SJCRH30 (cell line): ENCODE data around the gene PRX. TPM values are rescaled to one million over a fixed set of nuclear protein-coding genes. Genes with fewer than 3 reads are reported as not detected.
"Not testable (repeated sequence)": the region's sequence is repeated elsewhere in the genome, so short reads cannot be mapped to it uniquely, and the experiment has no call there.

Source experiments
- DNase-seq, 2 experiments: peaks; one replicate each; pipeline ENCODE4 v3.0.0-alpha.2; 2015 to 2020
- H3K27ac ChIP-seq: fragments of 250-450 bp; sonication (Bioruptor Pico); 2 replicates; pipeline ENCODE4 v1.5.1; 2020; ENCODE audit warnings: mild to moderate bottlenecking, moderate library complexity
- H3K27me3 ChIP-seq: fragments of 250-450 bp; sonication (Bioruptor Pico); 2 replicates; pipeline ENCODE4 v1.5.1; 2020; ENCODE audit warnings: mild to moderate bottlenecking, moderate library complexity
- H3K36me3 ChIP-seq: fragments of 250-450 bp; sonication (Bioruptor Pico); 2 replicates; pipeline ENCODE4 v1.5.1; 2020; ENCODE audit warnings: mild to moderate bottlenecking, moderate library complexity
- H3K4me1 ChIP-seq: fragments of 250-450 bp; sonication (Bioruptor Pico); 2 replicates; pipeline ENCODE4 v1.5.1; 2020; ENCODE audit warnings: mild to moderate bottlenecking, moderate library complexity
- H3K4me3 ChIP-seq: fragments of 250-450 bp; sonication (Bioruptor Pico); 2 replicates; pipeline ENCODE4 v1.5.1; 2020; ENCODE audit warnings: mild to moderate bottlenecking, moderate library complexity
- H3K9me3 ChIP-seq: fragments of 250-450 bp; sonication (Bioruptor Pico); replicated peaks from 2 replicates; pipeline ENCODE4 v1.5.1; 2020; ENCODE audit warnings: mild to moderate bottlenecking, moderate library complexity
- total RNA-seq: library from RNA; depleted of rRNA; stranded (reverse); fragments of >200 nt; shearing (Covaris generic); gene quantifications from 2 replicates; pipeline ENCODE4 v1.2.3, GENCODE V29; 2014

PRX gene
- total RNA-seq, 1 experiment from 2014 or later: 4.0 TPM

DNA sequence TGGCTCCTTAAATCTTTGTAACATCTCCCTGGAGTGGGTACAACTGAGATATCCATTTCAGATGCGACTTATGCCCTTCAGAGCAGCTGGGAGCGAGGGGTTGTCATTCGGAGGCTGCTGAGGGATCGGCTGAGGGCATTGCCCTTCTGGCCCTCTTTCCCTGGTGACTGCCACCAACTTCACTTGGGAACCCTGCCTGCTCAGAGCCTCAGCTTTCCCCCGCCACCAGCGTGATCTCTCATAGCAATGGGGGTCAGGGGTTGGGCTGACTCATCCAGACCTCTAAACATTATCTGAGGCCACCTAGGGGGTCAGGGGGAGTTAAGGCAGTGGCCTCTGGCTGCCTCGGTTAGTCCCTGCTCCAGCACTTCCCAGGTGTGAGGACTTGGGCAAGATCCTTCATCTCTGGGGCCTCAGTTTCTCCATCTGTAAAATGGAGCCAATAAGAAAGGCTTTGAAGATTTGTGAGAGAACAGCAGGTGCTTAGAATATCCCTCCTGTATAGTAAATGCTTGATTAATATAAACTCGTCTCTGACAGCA is 1.1 kb downstream of the PRX start:
- peaks cover 15% of the 10 kb centered on the region; the same call in 1 of the 2 replicates for H3K4me1 ChIP-seq

DNA sequence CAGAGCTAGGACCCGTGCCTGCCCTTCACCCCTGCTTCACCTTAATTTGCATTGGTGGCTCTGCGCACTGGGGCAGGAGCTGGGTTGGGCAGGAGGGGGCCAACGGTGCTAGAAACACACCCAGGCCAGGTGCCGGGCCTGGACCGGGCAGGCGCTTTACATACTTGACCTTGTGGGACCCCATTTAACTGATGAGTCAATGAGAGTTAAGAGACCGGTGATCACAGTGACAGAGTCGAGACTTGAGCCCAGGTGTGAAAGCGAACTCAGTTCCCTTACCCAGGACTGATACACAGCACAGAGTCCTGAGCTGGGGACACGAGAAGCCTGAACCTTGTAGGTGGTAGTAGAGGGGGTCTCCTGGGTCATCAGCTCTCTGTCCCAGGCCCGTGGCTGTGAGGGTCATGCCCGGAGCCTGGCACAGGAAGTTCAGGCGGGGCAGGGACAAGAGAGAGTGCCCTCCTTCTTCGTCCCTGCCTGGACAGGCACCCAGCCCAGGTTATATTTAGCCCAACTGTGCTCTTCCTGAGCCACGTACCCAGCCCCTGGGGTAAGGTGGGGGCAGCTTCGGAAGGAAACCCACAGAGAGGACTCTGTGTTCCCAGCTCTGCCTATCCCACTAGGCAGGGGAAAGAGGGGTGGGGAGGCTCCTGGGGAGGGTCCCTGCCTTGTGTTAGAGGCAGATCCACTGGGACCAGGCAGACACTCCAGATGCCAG is 1.9 kb downstream of the PRX start:
- H3K27ac ChIP-seq: no peak overlapping the region
- peaks cover 11% of the 10 kb centered on the region; the same call in 1 of the 2 replicates for H3K4me1 ChIP-seq
- peaks cover 10% of the 10 kb centered on the region for H3K27me3 ChIP-seq
- DNase-seq: no peak
- no peaks in the 10 kb centered on the region for H3K9me3 ChIP-seq
- H3K36me3 ChIP-seq: no peaks in the 10 kb centered on the region
- no peak overlapping the region for H3K4me3 ChIP-seq

More for the DNA sequence above, 1.1 kb downstream of the PRX start:
- H3K27ac ChIP-seq: no peak overlapping the region
- no peaks in the 10 kb centered on the region for H3K9me3 ChIP-seq
- DNase-seq: no peak
- H3K4me3 ChIP-seq: no peak overlapping the region
- H3K27me3 ChIP-seq: peaks cover 10% of the 10 kb centered on the region
- H3K36me3 ChIP-seq: no peaks in the 10 kb centered on the region

GRCh38 chr19:40410030-40410389 is 3.2 kb downstream of the PRX start:
- Histone ChIP-seq H3K4me1 (peaks cover 11% of the 10 kb centered on the region; the same call in 1 of the 2 replicates), H3K9me3 (no peaks in the 10 kb centered on the region), H3K27me3 (peaks cover 10% of the 10 kb centered on the region), H3K27ac (no peak overlapping the region), H3K4me3 (no peak overlapping the region), H3K36me3 (no peaks in the 10 kb centered on the region)
- DNase-seq: no peak

DNA sequence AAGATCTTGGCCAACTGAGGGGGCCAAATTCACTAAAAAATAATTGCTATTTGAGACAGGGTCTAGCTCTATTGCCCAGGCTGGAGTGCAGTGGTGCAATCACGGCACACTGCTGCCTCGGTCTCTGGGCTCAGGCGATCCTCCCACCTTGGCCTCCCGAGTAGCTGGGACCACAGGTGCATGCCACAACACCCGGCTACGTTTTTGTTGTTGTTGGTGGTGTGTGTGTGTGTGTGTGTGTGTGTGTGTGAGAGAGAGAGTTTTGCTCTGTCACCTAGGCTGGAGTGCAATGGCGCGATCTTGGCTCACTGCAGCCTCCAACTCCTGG is 4.6 kb downstream of the PRX start:
- H3K4me1 ChIP-seq, DNase-seq, H3K36me3 ChIP-seq, H3K27me3 ChIP-seq, H3K4me3 ChIP-seq, H3K27ac ChIP-seq, H3K9me3 ChIP-seq: not testable (repeated sequence)

- peak; percentile 72 to 73 for DNase-seq
- Histone ChIP-seq H3K27me3 (peaks cover 10% of the 10 kb centered on the region), H3K27ac (no peak overlapping the region), H3K4me3 (no peak overlapping the region), H3K36me3 (no peaks in the 10 kb centered on the region), H3K4me1 (peaks cover 6% of the 10 kb centered on the region; the same call in 1 of the 2 replicates), H3K9me3 (no peaks in the 10 kb centered on the region)
These were observed 5.2 kb downstream of the PRX start for GRCh38 chr19:40407714-40408597.

DNA sequence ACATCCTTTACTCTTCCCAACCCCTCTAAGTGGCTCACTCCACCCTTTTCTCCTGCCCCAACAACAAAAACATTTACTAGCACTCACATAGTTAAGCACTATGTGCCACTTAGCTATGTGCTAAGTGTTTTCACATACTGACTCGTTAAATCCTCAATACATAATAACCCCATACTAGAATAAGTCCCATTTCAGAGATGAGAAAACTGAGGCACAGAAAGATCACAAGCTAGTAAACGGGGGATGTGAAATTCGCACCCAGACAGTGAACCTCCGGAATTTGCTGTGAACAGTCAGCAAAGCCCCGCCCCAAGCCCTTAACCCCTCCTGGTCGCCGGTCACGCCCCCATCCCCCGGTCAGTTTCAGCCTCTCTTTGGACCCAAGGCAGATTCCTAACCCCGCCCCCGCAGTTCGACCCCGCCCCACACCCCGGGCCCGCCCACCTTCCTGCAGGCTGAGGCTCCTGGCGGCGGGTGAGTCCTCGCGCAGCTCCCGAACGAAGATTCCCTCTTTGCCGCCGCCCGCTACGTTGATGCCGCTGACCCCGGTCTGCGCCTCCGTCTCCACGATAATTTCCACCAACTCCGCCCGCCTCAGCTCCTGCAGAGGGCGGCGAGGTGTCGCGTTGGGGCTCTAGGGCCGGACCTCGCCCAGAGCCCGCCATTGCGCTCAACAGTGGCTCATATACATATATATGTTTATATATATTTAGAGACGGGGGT is 9.8 kb downstream of the PRX start:
- H3K27me3 ChIP-seq: no peaks in the 10 kb centered on the region
- DNase-seq: peak; percentile 95 to 98
- peak overlapping the region; percentile 57 for H3K4me3 ChIP-seq
- no peaks in the 10 kb centered on the region for H3K9me3 ChIP-seq
- H3K27ac ChIP-seq: peak overlapping the region; percentile 15
- H3K4me1 ChIP-seq: peaks cover 6% of the 10 kb centered on the region; the same call in 1 of the 2 replicates
- H3K36me3 ChIP-seq: no peaks in the 10 kb centered on the region

DNA sequence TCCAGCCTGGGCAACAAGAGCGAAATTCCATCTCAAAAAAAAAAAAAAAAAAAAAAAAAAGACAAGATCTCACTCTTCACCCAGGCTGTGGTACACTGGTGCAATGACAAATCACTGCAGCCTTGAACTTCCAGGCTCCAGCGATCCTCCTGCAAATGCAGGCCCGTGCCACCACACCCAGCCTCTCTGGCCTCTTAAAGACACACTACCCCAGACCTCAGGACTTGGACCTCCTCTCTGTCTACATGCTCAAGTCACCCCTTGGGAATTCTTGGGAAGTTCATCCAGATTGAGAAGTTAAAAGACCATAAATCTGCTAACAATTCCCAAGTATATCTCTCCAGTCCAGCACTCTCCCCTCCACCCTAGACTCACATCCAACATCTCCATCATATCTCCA is 12.6 kb downstream of the PRX start:
- Histone ChIP-seq H3K27ac (no peak overlapping the region), H3K9me3 (no peaks in the 10 kb centered on the region), H3K4me1 (no peaks in the 10 kb centered on the region), H3K4me3 (no peak overlapping the region), H3K27me3 (no peaks in the 10 kb centered on the region), H3K36me3 (no peaks in the 10 kb centered on the region)
- no peak for DNase-seq

- no peak for DNase-seq
- Histone ChIP-seq H3K9me3 (no peaks in the 10 kb centered on the region), H3K36me3 (no peaks in the 10 kb centered on the region), H3K4me3 (no peak overlapping the region), H3K27ac (no peak overlapping the region), H3K4me1 (no peaks in the 10 kb centered on the region), H3K27me3 (peaks cover 11% of the 10 kb centered on the region; the same call in 1 of the 2 replicates)
These were observed 14.6 kb downstream of the PRX start for GRCh38 chr19:40398417-40399131.

DNA sequence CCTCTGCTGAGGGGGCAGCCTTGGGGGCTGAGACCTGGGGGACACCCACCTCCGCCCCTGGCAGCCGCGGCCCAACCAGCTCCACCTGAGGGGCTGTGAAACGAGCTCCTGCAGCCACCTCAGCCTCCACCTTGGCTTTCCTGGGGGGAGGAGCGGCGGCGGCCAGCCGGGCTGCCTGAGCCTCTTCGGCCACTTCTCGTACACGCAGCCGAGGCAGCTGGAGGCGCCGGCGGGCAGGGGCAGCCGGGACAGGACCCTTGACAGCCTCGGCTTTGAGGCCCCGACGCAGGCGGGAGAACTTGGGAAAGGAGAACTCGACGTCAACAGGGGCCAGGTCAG is 15.6 kb downstream of the PRX start:
- Histone ChIP-seq H3K4me1 (no peaks in the 10 kb centered on the region), H3K27ac (no peak overlapping the region), H3K27me3 (peaks cover 11% of the 10 kb centered on the region; the same call in 1 of the 2 replicates), H3K9me3 (no peaks in the 10 kb centered on the region), H3K4me3 (no peak overlapping the region), H3K36me3 (no peaks in the 10 kb centered on the region)
- no peak for DNase-seq

DNA sequence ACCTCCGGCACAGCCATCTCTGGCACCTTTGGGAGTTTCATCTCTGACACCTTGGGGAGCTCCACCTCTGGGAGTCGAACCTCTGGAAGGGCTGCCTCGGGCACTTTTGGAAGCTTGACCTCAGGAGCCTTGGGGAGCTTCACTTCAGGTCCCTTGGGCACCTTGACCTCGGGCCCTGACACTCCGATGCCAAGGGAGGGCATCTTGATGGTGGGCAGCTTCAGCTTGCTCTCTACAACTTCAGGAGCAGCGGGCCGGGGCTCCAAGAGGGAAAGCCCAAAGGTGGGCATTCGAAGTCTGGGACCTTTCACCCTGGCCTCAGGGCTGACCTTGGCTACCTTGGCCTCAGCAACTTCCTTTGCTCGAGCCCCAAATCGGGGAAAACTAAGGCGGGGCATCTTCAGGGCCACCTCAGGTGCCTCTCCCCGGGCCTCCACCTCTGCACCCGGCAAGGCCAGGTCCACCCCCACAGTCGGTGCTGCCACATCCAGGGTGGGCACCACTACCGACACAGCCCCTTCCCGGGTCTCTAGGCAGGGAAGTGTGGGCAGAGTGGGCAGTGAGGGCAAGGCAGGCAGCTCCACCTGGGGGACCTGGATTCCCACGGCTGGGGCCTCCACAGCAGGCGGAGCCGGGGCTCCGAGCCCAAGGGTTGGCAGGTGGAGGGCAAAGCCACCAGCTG is 16.2 kb downstream of the PRX start:
- H3K9me3 ChIP-seq: no peaks in the 10 kb centered on the region
- DNase-seq: no peak
- peaks cover 11% of the 10 kb centered on the region; the same call in 1 of the 2 replicates for H3K27me3 ChIP-seq
- no peaks in the 10 kb centered on the region for H3K36me3 ChIP-seq
- no peak overlapping the region for H3K27ac ChIP-seq
- no peaks in the 10 kb centered on the region for H3K4me1 ChIP-seq
- no peak overlapping the region for H3K4me3 ChIP-seq

DNA sequence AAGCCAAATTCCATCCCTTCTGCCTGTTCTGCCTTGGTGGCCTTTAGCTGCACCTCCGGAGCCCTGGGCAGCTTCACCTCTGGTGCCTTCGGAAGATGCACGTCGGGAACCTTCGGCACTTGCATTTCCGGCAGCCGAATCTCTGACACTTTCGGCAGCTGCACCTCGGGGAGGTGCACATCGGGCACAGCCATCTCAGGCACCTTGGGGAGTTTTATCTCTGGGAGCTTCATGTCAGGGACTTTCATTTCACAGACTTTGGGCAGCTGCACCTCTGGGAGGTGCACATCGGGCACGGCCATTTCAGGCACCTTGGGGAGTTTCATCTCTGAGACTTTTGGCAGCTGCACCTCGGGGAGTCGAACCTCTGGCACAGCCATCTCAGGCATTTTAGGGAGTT is 17.2 kb downstream of the PRX start:
- Histone ChIP-seq H3K27ac (no peak overlapping the region), H3K27me3 (peaks cover 11% of the 10 kb centered on the region; the same call in 1 of the 2 replicates), H3K4me3 (no peak overlapping the region), H3K9me3 (no peaks in the 10 kb centered on the region), H3K36me3 (no peaks in the 10 kb centered on the region), H3K4me1 (no peaks in the 10 kb centered on the region)
- DNase-seq: no peak

GRCh38 chr19:40394816-40395210 is 18.4 kb downstream of the PRX start:
- no peak overlapping the region for H3K4me3 ChIP-seq
- peaks cover 11% of the 10 kb centered on the region; the same call in 1 of the 2 replicates for H3K27me3 ChIP-seq
- H3K9me3 ChIP-seq: no peaks in the 10 kb centered on the region
- H3K4me1 ChIP-seq: no peaks in the 10 kb centered on the region
- no peaks in the 10 kb centered on the region for H3K36me3 ChIP-seq
- H3K27ac ChIP-seq: no peak overlapping the region
- DNase-seq: no peak

- Histone ChIP-seq H3K4me3 (no peak overlapping the region), H3K27me3 (peaks cover 11% of the 10 kb centered on the region; the same call in 1 of the 2 replicates), H3K9me3 (no peaks in the 10 kb centered on the region), H3K27ac (no peak overlapping the region), H3K36me3 (no peaks in the 10 kb centered on the region), H3K4me1 (no peaks in the 10 kb centered on the region)
- DNase-seq: no peak
These were observed 19.0 kb downstream of the PRX start for GRCh38 chr19:40393894-40394815.
